ENCODE measurements around the gene PDE2A. TPM values are rescaled to one million over a fixed set of nuclear protein-coding genes. Genes with fewer than 3 reads are reported as not detected.
A peak's percentile ranks its signal among the peaks of the same experiment; 100 is the strongest.

Gene PDE2A
- total RNA-seq, 1 experiment from 2014 or later, result 3.7 TPM

GRCh38 chr11:72710278-72710677 is 36.1 kb upstream of the PDE2A start:
- ATAC-seq (no peak), DNase-seq (ENCODE audit: low spot score) (no peak)
- Mint-ChIP-seq H3K27ac (no peak overlapping the region), H3K4me1 (peaks cover 34% of the 10 kb centered on the region), H3K9me3 (no peaks in the 10 kb centered on the region), H3K27me3 (ENCODE audit: low read depth) (no peaks in the 10 kb centered on the region), H3K36me3 (peaks cover 15% of the 10 kb centered on the region; the same call in 1 of the 2 replicates), H3K4me3 (no peak overlapping the region)
- CTCF ChIA-PET, result interaction anchor here (2.5 kb wide), 1 partner anchor 26 kb away, joined by 9 read pairs; no protein-coding TSS in a partner anchor
- POLR2A ChIA-PET, result no interaction called here
- TF ChIP-seq TEAD1 (CRISPR knock-in tag; IDR thresholded peaks at IDR 0.05), result no peak
- TF ChIP-seq RORB (CRISPR knock-in tag; IDR thresholded peaks at IDR 0.05), result no peak
- no peak for TF ChIP-seq ZNF138 (CRISPR knock-in tag; conservative IDR thresholded peaks at IDR 0.05)
- TF ChIP-seq ZBTB43 (CRISPR knock-in tag; IDR thresholded peaks at IDR 0.05), result no peak
- no peak for TF ChIP-seq EMX1 (CRISPR knock-in tag; IDR thresholded peaks at IDR 0.05)
- no peak for TF ChIP-seq ETV6 (CRISPR knock-in tag; IDR thresholded peaks at IDR 0.05)
- no peak for TF ChIP-seq TCF7 (CRISPR knock-in tag; IDR thresholded peaks at IDR 0.05; ENCODE audit: low read depth)

GRCh38 chr11:72709478-72710238 is 35.4 kb upstream of the PDE2A start:
- no peak for ATAC-seq
- no peaks in the 10 kb centered on the region for H3K9me3 Mint-ChIP-seq
- H3K27ac Mint-ChIP-seq, result no peak overlapping the region
- no peaks in the 10 kb centered on the region for H3K27me3 Mint-ChIP-seq (ENCODE audit: low read depth)
- H3K36me3 Mint-ChIP-seq, result peaks cover 15% of the 10 kb centered on the region; the same call in 1 of the 2 replicates
- ChIA-PET CTCF (interaction anchor here (0.6 to 2.5 kb wide), 4 partner anchors 17 to 275 kb away, joined by 3 to 9 read pairs (median 4); no protein-coding TSS in a partner anchor), POLR2A (no interaction called here)
- H3K4me3 Mint-ChIP-seq, result no peak overlapping the region
- TF ChIP-seq NFE2L1 (CRISPR knock-in tag; IDR thresholded peaks at IDR 0.05), result no peak
- TF ChIP-seq ZNF281 (CRISPR knock-in tag; IDR thresholded peaks at IDR 0.05), result no peak
- no peak for TF ChIP-seq TEAD4 (CRISPR knock-in tag; IDR thresholded peaks at IDR 0.05)
- no peak for TF ChIP-seq FOXK1 (CRISPR knock-in tag; IDR thresholded peaks at IDR 0.05)
- no peak for TF ChIP-seq ZMAT4 (CRISPR knock-in tag; IDR thresholded peaks at IDR 0.05)
- no peak for TF ChIP-seq TP53 (CRISPR knock-in tag; IDR thresholded peaks at IDR 0.05)
- no peak for TF ChIP-seq SP1 (CRISPR knock-in tag; conservative IDR thresholded peaks at IDR 0.05)
- peaks cover 40% of the 10 kb centered on the region for H3K4me1 Mint-ChIP-seq
- DNase-seq (ENCODE audit: low spot score), result no peak

- Mint-ChIP-seq H3K4me1 (peaks cover 42% of the 10 kb centered on the region), H3K27me3 (ENCODE audit: low read depth) (no peaks in the 10 kb centered on the region), H3K4me3 (no peak overlapping the region), H3K36me3 (peaks cover 15% of the 10 kb centered on the region; the same call in 1 of the 2 replicates), H3K9me3 (no peaks in the 10 kb centered on the region), H3K27ac (peak overlapping the region; percentile 80)
- ChIA-PET CTCF (interaction anchor here (0.9 to 7.4 kb wide), 5 partner anchors 18 to 236 kb away, joined by 3 to 53 read pairs (median 5); partner anchors contain the start of gene STARD10), POLR2A (no interaction called here)
- TF ChIP-seq MXD4 (CRISPR knock-in tag; IDR thresholded peaks at IDR 0.05; ENCODE audit: borderline replicate concordance) (no peak), ESRRA (CRISPR knock-in tag; IDR thresholded peaks at IDR 0.05; ENCODE audit: borderline replicate concordance) (no peak), NFYB (CRISPR knock-in tag; conservative IDR thresholded peaks at IDR 0.05; ENCODE audit: low read depth) (no peak), ATF2 (CRISPR knock-in tag; IDR thresholded peaks at IDR 0.05; ENCODE audit: borderline replicate concordance, low read depth) (no peak), ZNF121 (CRISPR knock-in tag; IDR thresholded peaks at IDR 0.05) (no peak), HMGA2 (CRISPR knock-in tag; IDR thresholded peaks at IDR 0.05) (no peak), TCF7 (CRISPR knock-in tag; IDR thresholded peaks at IDR 0.05; ENCODE audit: low read depth) (no peak), ZNF263 (CRISPR knock-in tag; IDR thresholded peaks at IDR 0.05; ENCODE audit: low read depth) (no peak), PREB (CRISPR knock-in tag; IDR thresholded peaks at IDR 0.05; ENCODE audit: borderline replicate concordance) (no peak), TEAD1 (CRISPR knock-in tag; IDR thresholded peaks at IDR 0.05) (no peak), CREM (CRISPR knock-in tag; IDR thresholded peaks at IDR 0.05) (no peak), MLX (CRISPR knock-in tag; IDR thresholded peaks at IDR 0.05) (no peak), ATF3 (CRISPR knock-in tag; conservative IDR thresholded peaks at IDR 0.05) (no peak)
- ATAC-seq, result no peak
- DNase-seq (ENCODE audit: low spot score), result no peak
Measured at GRCh38 chr11:72707032-72707431, 32.8 kb upstream of the PDE2A start.

All from WTC11 (cell line).